Activated T-helper 1 cell treated with Interleukin-2 at 50 U/mL for 16 hours (primary cell): Measurements from ENCODE around the gene MPZL2.

Experiments used
- DNase-seq: peaks from one replicate; pipeline ENCODE4 v3.0.0-alpha.2; 2020; ENCODE audit warnings: low read depth

Gene MPZL2

DNA sequence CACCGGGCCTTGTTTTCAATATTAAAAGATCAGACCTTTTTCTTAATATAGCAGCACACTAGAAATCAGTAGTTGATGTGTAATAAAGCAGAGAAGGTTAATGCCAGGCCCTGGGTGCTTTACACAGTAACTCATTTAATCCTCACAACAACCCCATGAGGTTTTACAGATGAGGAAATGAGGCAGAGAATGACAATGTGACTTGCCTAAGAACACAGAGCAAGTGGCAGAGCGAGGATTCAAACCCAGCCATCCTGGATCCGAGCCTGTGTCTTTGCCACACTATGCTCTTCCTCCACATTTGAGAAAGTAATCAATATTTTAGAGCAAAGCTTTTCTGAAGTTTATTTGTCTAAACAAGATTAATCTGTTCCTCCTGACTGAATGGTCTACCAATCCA is 46.5 kb downstream of the MPZL2 start:
- no peak for DNase-seq

DNA sequence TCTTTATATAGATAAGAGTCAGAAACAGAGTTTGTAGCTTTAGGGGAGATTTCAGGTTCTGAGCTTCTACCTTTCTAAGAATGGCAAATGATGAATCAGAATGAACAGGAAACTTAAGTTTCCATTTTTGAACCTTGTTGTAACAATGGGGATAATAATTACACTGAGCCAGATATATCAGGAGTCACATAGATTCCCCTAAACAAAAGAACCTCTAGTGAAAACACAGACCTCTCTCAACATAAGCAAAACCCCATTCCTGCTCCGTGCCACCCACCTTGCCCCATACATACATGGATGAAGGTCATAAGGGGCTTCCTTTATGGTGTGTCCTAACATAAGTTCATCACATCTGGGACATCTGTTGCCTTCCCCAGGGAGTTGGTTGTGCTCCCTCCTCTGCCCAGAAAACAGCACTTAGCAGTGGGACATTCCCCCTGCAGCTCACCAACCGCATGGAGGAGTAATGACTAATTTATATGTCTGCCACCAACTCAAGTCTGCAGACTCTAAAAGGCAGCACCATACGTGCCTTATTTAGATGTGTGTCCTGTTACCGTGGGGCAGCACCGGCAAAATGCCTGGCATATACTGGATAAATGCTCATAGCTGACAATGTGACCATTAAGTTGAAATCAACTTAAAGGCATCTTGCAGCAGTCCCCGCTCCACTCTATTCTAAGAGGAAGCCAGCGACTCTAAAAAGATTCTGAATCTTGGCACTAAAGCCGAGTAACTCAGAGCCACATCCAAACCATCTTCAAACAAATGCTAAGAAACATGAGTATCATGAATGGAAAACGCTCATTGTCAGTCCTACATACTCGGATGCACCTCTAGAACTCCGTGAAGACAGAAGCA is 47.2 kb downstream of the MPZL2 start:
- no peak for DNase-seq

- no peak for DNase-seq
These were observed 48.3 kb downstream of the MPZL2 start for GRCh38 chr11:118215765-118216164.

DNA sequence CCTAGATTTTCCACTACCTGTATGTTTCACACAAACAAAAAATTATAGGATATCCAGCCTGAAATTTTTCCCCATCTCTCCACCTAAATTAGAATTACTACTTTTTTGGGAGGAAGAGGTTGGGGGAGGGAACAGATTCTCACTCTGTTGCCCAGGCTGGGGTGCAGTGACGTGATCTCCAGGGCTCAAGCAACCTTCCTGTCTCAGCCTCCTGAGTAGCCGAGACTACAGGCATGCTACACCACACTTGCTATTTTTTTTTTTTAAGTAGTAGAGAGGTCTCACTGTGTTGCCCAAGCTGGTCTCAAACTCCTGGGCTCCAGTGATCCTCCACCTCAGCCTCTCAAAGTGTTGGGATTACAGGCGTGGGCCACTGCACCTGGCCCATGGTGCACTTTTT is 48.8 kb downstream of the MPZL2 start:
- DNase-seq: no peak

DNA sequence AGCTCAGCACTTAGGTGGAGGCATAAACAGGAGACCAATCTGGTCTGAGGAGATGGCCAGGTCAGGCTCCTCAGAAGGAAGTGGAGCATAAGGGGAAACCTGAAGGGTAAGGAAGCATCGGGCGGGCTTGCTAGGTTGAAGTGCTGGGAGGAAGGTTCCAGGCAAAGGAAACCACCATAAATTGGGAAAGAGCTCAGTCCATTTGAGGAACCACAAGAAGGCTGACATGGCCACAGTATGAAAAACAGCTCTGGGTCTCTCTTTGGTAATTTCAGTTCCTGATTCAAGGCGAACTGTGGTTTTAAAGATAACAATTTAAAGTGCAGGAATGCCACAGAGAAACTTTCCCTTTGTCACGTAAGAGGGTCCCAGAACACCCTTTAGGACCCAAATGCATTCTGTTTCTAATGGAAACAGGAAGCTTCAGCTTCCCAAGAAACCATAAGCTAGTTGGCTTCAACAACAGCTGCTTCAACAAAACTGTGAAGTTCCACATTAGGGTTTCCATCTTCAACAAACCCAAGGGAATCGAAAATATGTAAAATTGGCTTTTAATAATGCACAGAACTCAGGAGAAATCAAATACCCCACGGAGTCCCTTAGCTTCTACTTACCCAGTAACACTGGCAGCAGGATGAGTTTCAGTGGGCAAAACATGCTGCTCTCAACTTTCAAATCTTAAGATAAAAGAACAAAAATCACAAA is 49.7 kb downstream of the MPZL2 start:
- DNase-seq: no peak

- no peak for DNase-seq
These were observed 50.3 kb downstream of the MPZL2 start for GRCh38 chr11:118213781-118214180.

DNA sequence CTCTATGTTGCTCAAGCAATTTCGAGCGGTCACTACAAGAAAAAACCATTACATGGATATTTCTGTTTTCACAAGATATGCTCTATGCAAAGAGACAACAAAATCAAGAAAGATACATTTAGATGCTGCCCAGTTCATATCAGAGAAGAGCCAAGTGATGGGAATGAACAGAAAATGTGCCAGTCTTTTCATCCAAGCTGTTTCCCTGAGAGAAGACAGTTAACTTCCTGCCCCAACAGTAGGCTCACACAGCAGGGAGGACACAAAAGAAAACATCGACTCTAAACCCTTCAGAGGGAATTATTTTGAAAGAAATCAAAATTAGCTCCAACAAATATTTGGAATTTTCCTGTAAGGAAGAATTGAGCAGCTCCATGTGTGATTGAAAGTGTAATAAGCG is 50.9 kb downstream of the MPZL2 start:
- DNase-seq: no peak

DNA sequence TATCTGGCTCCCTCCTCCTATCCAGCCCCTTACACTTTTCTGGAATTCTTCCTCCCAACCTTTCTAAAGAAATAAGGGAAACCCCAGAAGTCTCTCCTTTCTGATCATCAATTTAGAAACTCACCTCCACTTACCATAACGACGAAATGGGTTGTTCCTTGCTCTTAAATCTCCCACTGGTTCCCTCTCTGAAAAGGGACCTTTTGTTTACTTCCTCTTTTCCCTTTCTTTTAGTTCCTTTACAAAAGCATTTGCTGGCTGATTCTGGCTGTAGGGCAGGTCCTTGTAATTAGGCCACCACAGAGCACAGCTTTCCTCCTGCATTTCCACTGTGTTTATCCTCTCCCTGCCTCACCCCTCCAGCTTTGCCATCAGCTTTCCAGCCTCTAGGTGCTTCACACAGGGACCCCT is 51.3 kb downstream of the MPZL2 start:
- DNase-seq: no peak

GRCh38 chr11:118212131-118212725 is 51.9 kb downstream of the MPZL2 start:
- DNase-seq: no peak

DNA sequence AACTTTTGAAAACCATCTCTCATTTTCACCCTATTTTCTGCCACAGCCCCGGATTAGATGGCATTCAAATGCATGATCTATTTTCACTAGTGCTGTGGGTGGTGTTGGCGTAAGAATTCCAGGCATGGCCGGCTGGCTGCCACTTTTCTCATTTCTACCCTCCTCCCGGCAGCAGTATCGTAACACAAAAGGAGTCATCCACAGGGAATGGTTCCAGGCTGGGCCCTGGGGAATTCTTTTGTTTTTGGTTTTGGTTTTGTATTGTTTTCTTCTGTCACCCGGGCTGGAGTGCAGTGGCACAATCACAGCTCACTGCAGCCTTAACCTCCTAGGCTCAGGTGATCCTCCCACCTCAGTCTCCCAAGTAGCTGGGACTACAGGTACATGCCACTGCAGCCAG is 53.1 kb downstream of the MPZL2 start:
- no peak for DNase-seq

DNA sequence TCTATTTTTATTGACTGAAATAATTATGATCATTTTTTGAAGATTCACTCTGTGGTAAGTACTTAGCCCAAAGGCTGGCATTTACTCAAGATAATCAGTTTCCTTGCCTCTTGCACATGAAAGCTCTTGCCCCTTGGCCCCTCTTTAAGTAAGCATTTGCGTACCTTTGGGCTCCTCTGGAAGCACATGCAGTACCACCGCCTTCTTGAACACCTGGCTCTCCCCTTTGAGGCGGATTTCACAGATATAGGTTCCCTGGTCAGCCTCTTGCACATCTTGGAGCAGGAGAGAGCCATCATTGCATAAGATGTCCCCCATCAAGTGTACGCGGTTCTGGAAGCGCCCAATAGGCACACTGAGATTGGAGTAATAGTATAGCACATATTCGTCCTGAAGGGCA is 53.8 kb downstream of the MPZL2 start:
- DNase-seq: no peak

GRCh38 chr11:118209033-118209432 is 55.1 kb downstream of the MPZL2 start:
- no peak for DNase-seq

GRCh38 chr11:118207079-118207478 is 57.0 kb downstream of the MPZL2 start:
- DNase-seq: no peak

DNA sequence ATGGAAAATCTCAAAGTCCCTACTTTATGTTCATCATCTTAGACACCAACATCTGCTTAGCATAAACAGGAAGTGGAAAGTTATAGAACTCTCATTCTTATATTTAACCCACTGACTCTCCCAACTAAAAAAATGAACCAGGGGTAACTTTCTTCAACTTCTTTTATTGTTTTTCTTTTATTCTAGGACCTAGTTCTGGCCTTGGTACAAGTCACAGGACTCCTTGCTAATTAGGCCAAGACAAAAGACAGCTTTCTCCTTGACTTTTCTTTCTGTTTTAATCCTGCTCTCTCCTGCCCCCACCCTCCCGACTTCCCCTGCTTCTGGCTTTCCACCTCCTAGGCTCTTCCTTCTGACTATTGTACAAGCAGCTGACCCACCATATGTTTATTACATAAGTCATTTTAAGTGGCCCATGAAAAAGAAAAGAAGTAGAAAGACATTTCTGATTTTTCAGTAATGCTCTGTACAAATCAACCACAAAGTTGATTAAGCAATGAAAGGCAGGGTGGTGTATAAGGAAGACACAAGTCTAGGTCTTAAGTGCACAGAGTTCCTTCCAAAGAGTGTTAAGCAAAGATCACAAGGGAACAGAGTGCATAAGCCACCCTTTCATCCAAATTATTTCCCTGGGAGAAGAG is 57.6 kb downstream of the MPZL2 start:
- no peak for DNase-seq

GRCh38 chr11:118205606-118206378 is 58.3 kb downstream of the MPZL2 start:
- DNase-seq: no peak
